NCI-H2227 treated with DMSO at 0.1 percent for 48 hours (cell line): Measurements from ENCODE around the gene MRPL2.
A peak's percentile ranks its signal among the peaks of the same experiment; 100 is the strongest.

Experiments used
- DNase-seq: peaks from one replicate; lab custom pipeline; 2025; lab: John Stamatoyannopoulos, UW

Gene MRPL2

DNA sequence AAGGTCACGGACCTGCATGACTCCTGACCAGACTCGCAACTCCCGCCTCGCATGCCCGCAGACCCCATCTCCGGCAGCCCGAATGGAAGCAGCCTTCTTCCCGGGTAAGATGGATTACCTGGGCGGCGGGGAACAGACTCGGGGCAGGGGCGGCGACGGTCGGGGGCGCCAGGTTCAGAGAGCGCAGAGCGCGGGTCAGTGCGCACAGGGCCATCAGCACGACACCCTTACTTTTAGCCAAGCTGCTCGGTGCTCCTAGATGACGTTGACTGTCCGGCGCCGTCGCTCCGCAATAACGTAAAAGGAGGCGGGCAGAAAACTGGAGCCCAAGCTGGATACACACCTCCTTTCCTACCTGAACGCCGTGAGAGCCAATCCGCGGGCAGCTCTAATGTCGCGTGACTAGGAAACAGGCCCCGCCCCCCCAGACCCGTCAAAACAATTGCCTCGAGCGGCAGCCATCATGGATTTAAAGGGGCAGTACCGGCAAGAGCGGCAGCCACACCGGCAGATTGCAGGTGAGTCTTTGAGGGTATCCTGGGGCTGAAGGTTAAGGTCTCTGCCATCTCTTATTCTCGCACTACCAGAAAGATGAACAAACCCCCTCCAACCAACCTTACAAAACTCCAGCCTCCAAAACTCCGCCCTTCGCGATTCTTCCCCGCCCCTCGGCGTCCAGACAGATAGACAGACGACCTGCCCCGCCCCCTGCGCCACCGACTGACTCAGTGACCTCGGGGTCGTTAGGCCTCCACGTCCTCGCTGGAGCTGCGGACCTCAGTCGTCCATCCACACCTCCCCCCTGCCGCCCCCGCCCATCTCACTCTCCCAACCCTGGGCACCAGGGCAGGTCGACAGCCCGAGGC lies at the start of gene MRPL2, which contains the start of gene KLC4:
Gene MRPL2 (minus strand): TSS at position 267 of the 866 bp plus-strand sequence. CDS start 53 bp downstream, at position 214.
Gene KLC4 (plus strand): TSS at position 464 of the 866 bp plus-strand sequence. CDS start 1,705 bp downstream, outside the sequence.
- DNase-seq: peak; percentile 96

DNA sequence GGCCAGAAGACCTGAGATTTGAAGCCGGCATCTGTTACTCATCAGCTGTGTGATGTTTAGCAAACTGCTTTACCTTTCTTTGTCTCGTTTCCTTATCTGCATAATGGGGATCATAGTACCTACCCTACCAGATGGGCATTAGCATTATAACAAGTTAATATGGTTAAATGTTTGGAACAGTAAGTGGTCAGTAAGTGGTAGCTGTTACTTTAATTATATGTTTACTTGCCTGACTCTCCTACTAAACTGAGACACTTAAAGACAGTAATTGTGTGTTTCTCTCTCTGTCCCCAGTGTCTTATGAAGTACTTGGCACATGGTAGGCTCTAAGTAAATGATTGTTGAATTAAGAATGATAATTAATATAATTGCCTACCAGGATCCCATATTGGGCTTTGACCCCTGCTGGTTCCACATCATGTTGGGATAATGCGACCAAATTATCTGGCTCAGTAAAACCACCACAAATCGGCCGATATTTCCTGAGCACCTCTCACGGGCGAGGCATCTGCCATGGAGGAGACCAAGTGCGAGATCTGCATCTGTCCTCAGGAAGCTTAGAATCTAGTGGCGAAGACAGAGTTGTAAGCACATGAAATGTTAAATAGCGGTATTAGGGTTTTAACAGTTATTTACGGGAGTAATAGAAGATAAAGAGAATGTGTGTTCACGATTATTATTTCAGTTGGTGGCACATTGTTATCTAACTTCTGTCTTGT lies 48.3 kb upstream of the MRPL2 start:
- peak; percentile 74 for DNase-seq

DNA sequence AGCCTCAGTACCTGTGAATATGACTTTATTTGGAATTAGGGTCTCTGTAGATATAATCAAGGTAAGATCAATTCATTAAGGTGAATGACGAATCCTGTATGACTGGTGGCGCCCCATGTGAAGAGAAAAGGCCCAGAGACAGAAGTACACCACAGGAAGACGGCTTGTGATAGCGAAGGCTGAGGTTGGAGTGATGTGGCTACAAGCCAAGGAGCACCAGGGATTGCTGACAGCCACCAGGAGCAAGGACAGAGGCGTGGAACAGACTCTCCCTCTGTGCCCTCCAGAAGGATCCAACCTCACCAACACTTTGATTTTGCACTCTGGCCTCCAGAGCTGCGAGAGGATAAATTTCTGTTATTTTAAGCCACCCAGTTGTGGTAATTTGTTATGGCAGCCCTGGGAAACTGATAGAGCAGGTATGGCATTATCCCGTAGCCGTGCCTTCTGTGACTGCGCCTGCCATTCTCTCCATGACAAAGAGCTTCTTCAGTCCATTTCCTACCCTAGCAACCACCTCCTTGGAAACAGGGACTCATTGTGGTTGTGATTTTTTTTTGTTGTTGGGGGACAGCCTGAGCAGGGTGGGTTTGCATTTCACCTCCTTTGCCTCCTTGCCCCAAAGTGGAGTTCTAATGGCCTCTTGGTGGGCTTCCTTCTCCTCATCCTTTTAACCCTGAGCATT lies 46.4 kb upstream of the MRPL2 start:
- DNase-seq: no peak

DNA sequence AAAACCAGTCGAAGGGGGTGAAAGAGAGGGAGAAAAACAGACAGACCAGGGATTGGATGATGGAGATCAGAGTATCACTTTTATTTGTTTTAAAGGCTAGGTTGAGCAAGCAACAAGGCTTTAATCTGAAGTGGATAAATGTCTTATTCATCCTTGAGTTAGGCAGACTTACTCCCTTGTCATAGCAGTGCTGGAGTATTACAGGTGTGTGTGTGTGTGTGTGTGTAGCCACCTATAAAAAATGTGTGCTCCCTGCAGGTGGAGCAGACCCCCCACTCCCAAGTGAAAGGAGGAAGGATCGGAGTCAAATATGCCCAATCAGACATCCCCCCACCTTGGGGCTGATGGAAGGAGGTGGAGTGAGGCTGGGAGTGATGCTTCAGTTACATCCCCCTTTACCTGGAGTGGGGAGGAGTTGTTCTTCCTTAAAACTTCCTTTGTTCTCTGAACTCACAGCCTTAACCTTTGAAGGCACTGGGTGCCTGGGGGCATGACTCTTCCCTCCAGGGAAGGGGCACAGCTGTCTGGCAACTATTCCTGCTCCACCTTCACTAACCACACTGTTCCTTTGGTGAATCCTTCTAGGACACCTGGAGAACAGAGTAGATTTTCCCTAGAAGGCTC lies 44.1 kb upstream of the MRPL2 start:
- DNase-seq: no peak

DNA sequence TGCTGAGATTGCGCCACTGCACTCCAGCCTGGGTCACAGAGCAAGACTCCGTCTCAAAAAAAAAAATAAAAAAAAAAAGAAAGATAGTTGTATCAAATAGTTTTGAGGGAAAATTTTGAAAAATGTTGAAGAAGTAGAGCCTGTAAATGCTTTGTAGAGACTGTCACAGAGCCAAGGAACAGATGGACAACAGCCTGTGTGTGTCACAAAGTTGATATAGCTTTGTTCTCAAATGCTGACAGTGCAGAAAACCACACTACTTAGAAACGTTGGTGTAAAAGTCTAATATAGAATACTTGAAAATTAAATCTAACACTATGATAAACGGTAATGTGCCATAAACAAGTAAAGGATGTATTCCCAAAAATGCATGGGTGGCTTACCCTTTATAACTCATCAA lies 42.3 kb upstream of the MRPL2 start:
- DNase-seq: no peak

DNA sequence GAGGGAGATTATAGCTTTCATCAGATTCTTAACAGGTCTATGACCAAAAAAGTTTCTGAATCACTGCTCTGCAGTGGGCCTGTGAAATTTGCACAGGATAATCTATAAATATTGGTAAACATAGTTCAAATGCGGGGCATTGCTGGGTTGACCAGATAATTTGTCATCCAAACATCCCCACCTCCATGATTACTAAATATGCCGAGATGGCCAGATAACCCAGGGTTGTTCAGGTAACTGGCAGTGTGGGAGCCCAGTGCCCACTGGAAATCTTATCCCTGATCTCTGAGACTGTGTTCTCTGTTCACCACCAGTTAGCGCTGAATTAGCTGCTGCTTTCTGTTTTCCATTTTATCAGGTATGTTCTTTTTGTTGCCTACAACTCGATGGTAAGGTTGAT lies 38.3 kb upstream of the MRPL2 start:
- no peak for DNase-seq

DNA sequence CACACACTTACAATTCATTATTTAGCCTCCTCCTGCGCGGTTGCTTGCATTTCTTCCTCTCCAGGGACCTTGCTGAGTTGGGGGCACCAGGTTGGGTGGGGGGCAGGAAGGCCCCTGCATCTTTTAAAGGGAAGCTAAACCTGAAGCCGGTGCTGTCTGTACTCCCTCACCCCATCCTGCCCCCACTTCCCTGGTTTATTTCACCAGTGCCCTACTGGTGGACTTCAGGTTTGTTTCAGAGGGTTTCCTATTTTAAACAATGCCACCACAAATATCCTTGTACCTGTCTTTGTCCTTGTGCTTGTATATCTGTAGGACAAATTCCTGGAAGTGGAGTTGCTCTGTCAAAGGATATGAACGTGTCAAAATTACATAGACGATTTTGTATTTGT lies 37.9 kb upstream of the MRPL2 start:
- DNase-seq: no peak

DNA sequence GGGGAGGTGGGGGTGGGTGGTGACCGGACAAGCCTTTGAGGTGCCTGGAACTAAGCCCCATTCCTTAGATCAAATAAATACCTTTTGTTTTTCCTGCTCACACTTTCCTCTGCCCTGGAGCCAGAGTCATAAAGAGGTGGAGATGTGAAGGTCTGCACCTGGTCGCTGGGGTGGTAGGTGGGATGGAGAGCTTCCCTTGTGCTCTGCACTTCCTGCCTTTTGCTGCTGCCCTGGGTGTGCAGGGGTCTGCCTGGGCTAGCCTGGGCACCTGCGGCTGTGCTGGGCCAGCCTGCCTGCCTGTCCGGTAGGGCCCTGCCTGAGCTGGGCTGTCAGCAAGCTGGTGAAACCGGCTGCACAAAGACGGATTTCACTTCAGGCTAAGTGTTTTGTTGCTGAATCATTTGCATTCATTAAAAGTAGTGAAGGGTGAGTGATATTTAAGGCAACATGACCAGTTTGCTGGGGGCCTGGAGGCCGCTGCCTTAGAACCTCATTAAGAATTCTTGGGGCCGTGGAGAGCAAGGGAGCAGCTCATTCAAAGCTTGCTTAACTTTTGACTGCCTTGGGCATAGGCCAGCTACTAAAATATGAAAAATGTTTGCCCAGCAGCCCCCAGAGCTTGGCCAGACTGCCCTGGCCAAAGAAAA lies 37.3 kb upstream of the MRPL2 start:
- no peak for DNase-seq

DNA sequence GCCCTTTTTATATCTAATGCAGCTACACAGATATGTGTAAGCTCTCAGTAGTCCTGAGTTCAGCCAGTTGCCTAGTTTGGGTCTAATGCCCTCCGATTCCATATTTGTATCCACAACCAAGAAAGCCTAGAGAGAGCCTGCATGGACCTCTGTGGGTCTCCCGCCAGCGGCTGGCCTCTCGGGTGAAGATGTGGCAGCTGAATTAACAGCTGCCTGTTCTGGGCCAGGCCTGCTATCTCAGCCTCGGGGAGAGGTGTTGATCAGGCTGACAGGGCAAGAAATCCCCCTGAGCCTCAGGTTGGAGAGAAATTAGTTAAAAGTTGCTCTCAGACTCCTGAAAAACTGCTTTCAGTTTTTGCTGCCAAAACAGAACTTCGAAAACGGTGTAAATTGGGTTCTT lies 36.7 kb upstream of the MRPL2 start:
- DNase-seq: no peak

DNA sequence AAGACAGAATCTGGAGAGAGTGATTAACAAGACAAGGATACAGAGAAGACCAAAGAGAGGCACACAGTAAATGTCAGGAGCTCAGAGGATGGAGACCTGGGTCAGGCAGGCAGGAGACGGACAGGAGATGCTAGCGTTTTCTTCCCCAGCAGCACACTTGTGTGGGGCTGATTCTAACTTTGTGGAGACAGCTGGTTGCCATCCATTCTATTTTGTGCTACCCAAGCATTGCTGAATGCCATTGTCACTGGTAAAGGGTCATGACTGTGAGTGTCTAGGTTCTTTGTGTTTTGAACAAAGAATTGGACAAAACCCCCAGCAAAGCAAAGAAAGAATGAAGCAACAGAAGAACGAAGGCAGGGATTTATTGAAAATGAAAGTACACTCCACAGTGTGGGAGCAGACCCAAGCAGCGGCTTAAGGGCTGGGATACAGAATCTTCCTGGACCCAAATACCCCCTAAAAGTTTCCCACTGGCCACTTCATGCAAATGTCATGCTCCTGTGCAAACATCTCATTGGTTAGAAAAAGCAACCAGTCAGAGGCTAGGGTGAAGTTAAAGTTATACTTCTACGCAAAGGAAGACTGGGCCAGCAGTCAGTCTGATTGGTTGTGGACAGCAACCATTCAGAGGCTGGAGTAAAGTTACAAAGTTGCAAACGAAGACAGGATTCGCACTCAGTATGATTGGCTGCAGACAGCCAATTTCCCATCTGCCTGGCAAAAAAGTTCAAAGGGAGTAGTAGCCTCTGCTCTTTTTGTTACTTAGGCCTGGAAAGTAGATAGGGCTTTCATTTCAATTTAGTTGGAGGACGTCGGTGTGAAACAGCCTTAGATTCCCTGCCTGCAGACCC lies 34.4 kb upstream of the MRPL2 start:
- DNase-seq: no peak

DNA sequence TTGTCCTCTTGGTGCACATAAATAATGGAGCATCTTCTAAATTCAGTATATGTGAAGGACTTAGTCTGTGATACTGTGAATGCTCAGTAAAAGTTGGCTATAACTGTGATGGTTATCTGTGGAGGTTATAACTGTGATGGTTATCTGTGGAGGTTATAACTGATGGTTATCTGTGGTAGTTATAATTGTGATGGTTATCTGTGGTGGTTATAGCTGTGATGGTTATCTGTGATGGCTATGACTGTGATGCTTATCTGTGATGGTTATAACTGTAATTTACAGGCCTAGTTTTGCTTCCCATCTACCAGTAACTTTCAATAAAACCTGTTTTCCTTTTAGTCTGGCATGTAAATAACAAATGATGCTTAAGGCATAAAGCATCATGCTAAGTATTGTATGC lies 33.4 kb upstream of the MRPL2 start:
- DNase-seq: no peak

DNA sequence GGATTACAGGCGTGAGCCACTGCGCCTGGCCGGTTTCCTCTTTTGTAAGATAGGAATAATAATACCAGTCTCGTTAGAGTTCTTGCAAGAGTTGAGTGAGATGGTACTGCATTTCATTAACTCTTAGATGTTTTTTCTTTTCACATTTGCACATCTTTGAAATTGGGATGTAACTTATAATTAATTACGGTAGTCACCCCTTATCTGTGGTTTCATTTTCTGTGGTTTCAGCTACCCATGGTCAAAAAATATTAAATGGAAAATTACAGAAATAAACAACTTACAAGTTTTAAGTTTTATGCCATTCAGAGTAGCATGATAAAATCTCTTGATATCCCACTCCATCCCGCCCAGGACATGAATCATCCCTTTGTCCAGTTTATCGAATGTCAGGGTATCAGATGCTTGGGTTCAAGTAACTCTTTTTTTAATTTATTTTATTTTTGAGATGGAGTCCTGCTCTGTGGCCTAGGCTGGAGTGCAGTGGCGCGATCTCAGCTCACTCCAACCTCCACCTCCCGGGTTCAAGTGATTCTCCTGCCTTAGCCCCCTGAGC lies 32.3 kb upstream of the MRPL2 start:
- no peak for DNase-seq

DNA sequence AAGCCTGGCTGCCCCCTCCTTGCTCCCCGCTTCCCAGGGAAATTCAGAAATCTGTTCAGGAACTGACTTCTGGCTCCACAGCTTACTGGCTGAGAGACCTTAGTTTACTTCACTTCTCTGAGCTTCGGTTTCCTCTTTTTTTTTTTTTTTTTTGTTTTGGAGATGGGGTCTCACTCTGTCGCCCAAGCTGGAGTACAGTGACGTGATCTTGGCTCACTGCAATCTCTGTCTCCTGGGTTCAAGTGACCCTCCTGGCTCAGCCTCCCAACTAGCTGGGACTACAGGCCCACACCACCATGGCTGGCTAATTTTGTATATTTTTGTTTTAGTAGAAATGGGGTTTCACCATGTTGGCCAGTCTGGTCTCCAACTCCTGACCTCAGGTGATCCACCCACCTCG lies 31.8 kb upstream of the MRPL2 start:
- no peak for DNase-seq

DNA sequence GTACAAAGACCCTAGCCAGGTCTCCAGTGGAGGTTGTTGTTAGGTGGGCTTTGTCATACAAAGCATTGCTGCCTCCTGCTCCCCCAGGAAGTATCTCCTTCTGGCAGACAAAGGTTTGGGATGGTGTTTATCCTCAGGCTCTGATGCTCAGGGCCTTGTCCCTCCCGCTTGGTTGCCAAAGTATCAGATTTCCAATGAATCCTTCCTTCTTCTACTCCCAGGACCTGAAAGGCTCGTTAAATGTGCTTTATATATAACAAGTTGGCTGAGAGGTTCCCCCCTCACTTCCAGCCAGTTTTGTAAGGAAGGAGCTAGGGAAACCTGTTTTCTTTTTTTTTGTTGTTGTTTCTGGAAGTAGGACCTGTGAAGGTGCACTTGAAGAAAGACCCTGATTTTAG lies 31.3 kb upstream of the MRPL2 start:
- DNase-seq: no peak

DNA sequence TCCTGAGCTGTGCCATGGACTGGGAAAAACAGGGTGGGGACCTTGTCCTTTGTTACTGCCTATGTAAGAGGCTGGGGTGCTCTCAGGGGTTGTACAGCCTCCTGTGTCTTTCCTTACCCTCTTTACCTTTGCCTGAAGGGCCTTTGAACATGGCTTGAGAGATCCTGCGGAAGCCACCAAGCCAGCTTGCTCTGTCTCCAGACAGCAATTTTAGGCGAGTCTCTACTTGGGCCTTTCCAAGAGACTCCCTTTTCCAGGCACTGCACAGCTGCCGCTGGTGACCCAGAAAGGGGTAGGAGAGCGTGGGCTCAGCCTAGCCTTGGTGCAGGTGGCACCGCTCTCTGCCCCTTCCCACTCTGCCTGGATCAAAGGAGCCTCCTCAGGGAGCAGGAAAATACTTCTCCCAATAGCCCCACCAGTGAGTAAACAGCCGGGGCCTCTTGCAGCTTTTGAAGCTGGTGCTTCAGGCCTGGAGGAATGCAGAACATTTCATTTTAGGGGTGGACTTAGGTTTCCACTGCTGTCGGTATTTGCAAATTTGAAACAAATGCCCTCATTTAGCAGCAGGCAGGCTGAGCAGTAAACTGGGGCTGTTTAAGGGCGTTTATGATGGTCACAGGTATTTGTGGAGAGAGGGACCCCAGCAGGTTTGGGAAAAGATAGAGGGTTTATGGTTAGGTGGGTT lies 30.8 kb upstream of the MRPL2 start:
- DNase-seq: no peak

DNA sequence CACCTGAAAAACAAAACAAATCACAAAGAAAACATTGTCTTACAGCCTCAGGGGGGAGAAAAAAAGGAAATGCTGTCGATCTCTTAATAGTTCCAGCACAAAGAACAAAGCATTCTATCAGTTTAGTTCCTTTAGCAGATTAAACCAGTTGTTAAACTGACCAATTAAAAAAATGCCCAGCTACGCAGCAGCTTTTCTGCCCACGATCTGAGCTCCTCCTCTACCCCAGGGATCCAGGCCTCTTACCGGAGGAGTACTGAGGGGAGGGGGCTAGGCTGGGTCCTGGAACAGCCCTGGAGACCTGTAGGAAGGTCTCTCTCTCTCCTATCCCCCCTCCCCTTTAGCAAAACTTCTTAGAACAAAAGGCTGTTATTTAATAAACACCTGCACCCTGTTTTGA lies 30.2 kb upstream of the MRPL2 start:
- no peak for DNase-seq

DNA sequence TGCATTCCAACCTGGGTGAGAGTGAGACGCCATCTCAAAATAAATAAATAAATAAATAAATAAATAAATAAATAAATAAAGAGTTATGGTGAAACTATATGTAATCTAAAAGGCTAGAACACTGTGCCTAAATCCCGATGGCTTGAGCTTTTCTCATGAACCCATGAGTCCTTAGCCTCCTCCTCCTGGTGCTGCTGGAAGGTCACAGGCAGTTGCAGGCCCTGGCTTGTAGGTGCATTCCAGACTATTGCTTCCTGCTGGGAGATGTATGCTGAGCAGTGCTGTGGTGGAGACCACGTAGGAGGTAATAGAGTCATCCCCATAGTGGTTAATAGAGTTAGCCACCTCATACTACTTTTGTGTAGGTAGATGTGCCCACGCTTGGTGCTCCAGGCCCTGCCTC lies 29.4 kb upstream of the MRPL2 start:
- no peak for DNase-seq

DNA sequence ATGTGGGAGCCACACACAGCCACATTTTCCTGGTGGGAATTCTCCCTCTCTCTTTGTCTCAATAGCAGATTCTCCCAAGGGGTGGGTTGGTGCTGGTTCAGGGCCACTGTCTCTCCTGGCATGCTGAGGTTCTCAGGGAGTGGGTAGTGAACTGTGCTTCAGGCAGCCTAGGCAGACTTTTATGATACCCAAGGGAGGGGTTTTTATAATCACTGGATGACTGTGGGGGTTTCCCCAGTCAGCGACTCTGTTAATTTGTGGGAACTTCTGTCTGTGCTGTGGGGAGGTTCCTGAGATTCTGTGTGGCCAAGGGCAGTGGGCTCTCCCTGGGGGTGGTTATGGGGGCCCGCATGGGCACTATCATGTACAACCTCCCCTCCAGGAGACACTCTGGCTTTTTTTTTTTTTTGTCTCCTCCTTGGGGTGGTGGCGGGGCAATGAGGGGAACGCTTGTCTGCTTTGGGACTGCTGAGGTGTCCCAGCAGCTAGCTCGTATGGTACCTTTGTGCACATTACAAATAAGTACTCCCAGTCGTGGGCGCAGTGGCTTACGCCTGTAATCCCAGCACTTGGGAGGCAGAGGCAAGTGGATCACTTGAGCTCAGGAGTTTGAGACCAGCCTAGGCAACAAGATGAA lies 26.9 kb upstream of the MRPL2 start:
- DNase-seq: no peak
